ACHN (cell line): ENCODE measurements around the gene ETS1.

Source experiments
- DNase-seq: peaks from one replicate; pipeline ENCODE4 v3.0.0-alpha.2; 2015
- in situ Hi-C: cut with HindIII; loops from 2 replicates; pipeline ENCODE4 v1.10.0; 2017; ENCODE audit warnings: low sequenced_read_pairs, low pct_ligation_motif_present, low pct_unique_long_range_greater_than_20kb

ETS1 gene

DNA sequence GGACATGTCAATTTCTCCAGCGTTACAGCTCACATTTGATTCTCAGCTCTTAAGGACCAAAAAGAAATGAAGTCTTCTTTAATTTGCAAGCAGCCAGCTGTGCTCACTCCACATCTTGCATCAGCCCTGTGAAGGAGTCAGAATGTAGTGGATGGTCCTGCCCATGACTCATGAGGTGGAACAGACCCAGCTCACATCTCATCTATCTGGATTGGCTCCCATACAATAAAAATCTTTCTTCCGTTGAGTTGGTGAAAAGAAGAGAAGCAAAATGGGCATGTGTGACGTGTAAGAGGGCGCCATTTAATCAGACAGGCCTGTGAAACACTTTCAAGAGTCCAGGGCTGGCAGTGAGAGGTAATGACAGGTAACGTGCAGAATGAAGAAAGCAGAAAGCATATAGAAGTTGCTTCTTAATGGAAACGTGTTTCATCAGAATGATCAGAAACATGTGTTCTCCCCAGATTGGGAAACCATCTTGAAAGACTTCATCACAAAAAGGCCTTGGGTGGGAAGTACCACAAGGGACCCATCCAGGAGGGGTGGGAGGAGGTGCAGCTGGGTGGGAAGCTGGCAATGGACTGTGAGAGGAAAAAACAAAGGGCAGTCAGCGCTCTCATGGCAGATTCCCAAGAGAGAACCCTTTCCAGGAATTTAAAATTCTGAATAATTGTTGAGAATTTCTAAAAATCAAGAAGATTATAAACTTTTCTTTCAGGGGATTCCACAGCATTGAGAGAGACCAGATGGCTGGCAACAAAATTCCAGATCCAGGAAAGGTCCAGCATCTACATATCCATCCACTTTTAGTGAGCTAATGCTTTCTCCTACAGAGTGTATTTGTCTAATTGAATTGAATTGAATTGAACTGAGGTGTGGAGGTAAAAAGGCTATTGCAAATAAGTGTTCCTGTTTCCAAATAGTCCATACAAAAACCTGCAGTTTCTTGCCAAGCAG lies 57.0 kb downstream of the ETS1 start:
- DNase-seq: no peak
- in situ Hi-C loops: no loop called here

DNA sequence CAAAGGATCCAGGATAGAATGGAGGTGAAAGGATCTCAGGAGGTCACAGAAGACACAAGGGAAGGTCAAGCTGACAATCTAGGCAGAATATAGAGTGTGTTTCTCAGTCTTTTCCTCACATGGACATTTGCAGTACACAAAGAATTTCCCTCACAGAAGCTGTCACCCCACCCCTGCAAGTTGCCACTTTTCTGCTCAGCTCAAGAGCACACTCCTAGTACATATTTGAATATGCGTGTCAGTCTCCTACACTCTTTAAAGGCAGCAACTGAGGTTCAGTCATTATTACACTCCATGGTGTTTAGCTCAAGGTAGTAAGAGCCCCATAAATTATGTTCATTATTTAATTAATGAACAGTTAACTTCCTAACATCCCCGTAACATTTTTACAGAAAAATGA lies 59.1 kb downstream of the ETS1 start:
- in situ Hi-C loops: no loop called here
- DNase-seq: no peak

DNA sequence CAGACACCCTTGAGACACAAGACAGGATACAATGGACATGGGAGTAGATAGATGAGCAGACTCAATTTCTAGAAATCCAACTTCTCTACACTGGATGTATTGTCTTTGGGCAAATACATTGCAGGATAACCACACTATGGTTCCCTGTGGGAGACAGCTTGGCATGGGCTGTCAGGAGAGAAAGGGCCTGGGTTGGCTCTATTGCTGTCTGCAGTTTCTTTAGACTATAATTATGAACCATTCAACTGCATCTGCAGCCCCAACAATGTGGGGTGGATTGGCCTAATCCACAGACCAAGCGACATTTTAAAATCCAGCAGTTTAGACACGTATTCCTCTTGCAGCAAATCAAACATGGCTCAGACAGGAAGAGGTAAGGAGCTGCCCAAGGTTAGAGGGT lies 60.3 kb downstream of the ETS1 start:
- in situ Hi-C loops: no loop called here
- no peak for DNase-seq

DNA sequence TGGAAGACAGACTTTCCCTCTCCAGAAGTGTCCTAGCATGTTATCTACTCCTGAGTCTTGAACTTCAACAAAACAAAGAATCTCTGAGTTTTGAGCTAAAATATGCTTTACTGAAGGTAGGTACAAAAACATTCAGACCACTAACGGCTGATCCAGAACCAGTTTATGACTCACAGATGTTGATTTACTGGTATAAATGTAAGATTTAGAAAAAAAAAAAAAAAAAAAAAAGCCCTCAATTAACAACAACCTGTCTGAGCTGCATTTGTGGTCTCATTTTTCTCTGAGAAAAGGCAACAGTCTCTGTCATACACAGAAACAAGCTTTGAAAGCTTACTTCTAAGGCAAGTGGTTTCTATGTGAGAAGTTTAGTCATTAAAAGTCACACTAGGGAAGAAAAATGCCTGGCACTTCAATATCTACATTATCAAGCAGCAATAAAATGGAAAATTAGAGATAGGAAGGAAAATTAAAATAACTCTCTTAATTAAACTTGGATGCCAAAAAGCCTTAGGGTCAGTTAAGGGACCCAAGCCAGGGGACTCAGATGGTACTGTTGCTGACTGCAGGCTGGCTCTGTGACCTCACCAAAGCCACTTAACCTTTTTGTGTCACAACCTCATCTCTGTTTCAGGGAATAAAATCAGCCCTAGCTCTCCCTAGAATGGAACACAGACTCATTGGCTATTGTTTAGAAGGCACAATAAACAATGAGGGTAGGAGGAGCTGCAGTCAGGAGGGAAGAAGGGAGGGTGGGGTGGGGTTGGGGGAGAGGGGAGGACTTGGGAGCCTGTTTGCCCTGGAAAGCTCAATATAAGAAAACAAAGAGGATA lies 61.7 kb downstream of the ETS1 start:
- DNase-seq: no peak
- in situ Hi-C loops: no loop called here

DNA sequence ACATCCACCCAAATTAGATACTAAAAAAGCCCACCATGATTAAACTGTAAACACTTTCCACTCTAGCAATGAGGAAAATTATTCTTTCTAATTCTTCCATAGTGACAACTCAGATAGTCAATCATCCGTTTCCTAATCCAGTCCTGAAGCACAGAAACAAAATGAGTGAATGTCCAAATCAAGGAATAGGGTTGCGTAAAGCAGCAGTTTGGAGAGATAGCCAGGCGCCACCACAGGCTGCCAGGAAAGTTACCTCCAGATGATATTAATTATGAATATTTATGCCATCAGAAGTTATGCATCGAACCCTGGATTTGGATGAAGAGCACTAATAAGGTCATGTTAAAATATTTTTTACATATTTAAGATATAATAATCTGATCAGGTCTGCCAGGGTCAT lies 63.2 kb downstream of the ETS1 start:
- DNase-seq: no peak
- in situ Hi-C loops: no loop called here

DNA sequence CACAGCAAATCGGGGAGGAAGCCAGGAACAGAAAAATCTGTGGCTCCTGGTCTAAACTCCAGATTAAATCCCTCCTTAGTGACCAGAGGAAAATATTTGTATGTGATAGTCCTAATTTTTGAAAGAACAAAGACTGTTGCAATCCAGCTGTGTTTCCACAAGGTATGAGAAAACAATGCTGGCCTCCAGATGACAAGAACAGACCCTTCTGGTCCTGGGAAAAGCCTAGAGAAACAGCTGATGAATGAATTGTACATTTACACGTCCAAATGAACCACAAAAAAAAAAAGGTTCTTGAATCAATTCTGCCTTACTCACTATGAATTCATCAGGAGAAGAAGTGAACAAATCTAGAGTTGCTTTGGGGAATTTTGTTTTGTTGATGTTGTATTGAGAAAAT lies 63.7 kb downstream of the ETS1 start:
- in situ Hi-C loops: no loop called here
- no peak for DNase-seq

DNA sequence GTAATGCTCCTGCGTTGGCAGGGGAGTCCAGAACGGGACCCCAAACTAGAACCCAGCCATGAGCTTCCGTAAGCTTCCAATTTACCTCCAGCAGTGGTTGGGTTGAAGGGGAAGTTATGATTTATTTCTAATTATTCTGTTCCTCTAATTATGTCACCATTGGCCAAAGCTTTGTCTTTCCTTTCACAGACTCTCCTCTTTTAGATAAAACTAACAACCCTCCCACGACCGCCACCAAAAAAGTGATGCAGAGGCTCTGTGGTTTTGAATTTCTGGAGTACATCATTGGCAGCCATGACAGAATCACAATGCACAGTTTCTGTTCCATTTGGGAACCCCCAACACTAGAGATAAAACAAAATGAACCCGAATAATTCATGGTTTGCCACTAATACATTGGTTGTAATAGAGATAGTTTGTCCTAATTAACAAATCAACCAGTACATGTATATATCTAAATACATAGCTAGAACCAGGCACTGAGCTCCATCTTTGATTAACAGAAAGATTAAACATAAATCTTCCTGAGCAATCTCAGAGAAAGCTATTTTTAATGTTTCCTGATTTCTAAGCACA lies 64.3 kb downstream of the ETS1 start:
- no peak for DNase-seq
- in situ Hi-C loops: no loop called here

DNA sequence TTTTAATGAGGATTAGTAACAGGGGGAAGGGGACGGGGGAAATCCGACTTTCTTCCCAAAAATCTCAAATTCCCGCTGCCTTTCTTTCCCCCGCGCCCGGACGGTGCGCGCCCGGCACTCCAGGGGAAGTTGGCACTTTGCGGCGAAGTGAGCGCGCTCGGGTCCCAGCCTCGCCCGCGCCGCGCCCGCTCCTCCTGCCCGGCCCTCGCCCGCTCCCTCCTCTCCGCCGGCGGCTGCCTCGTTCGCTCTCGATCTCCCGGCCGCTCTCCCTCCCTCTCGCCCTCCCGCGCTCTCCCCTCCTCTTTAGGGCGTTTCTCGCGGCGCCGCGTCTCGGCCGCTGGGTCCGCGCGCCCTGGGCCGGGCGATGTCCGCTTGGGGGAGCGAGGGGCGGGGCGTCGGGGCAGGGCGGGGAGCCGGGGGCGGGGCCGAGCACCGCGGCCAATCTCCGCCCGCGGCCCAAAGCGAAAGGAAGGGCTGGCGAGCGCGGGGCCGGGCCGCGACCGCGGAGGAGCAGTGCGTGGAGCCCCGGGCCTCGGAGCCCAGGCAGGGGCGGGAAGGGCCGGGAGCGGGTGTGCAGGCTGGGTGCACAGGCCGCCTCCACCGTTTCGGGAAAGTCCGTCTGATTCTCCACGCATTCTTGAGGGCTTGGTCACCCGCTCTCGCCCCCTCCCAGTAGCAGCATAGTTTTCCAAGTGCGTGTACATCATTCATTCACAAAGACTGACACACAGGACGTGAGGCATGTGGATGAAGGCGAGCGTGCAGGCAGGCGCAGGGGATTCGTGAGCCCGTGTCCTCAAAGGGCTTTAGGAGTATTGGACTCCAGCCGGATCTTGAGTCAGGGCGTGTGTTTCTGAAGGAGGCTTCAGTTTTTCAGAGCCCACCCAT lies 65.1 kb downstream of the ETS1 start:
- DNase-seq: peak; percentile 95
- in situ Hi-C loops: no loop called here

DNA sequence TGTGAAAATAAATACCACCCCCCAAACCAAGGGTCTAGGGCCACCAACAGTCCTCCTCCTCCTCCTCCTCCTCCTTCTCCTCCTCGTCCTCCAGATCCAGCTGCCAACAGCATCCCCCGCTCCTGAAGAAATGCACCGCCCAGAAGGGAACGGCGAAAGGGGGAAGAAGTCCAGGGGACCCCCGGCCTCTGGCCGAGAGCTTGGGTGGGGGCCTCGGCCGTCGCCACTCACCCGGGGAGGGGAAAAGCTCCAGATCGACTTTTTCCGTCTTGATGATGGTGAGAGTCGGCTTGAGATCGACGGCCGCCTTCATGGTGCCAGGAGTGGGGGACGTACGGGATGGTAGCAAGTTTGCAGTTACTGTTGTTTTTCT lies 65.7 kb downstream of the ETS1 start:
- no peak for DNase-seq
- in situ Hi-C loops: no loop called here

DNA sequence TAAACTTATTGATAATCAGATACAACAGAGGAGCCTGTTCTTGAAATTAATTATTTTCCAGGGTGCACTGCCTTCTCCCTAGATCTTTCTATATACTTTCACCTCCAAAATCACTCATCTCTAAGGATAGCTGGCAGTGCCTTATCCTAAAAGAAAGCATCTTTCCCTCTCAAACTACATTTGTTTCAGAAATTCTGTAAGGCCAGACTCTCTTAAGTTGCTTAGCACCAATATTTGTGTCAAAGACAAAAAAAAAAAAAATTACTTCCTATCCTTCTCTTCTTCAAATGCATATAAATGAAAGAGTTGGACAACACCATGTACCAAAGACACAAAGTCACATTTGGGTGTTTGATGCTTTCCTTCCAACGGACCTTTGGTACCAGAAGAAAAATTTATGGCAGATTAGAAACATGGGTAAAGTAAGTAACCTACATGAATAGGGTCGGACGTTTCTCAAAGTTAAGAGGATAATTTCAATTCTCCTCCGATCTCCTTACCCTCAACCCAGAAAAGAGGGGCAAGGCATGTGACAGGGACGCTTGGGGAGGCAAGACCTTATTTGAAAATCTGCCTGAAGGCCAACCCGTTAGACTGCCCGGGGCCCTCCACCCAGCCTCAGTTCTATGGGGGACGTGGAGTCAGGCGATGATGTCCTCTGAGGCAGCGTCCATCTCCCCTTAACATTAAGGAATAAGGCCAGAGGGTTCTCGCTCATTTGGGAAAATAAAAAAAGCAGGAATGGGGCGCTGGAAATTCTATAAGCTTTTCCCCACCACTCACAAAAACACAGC lies 66.3 kb downstream of the ETS1 start:
- DNase-seq: no peak
- in situ Hi-C loops: no loop called here

DNA sequence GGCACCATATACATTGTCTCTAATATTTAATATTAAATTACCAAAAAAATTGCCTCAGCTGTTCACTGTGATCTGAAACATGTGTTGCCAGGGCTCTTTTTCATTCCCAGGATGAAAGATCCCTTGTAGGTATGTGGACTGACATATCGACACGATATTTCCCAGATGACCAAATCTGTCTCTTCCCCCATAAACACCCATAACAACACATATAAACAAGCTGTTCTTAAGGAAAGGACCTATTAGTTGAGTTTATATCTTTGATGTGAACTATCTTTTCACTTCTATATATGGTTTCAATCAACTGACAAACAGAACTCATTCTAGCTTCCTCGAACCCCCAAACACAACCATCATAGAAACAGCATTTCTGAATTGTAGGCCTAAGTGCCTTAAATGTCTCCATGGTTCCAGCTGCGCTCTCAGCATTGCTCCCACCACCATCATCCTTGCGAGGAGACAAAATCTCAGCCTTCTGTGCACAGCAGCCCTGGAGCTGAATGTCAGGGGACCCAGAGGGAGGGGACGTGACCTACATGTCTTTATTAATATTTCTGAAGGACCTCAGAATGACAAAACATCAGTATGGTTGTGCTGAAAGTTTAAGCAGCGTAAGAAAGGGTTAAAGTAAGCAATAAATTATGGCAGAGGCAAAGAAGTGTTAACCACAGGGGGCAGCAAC lies 67.0 kb downstream of the ETS1 start:
- in situ Hi-C loops: no loop called here
- DNase-seq: no peak

DNA sequence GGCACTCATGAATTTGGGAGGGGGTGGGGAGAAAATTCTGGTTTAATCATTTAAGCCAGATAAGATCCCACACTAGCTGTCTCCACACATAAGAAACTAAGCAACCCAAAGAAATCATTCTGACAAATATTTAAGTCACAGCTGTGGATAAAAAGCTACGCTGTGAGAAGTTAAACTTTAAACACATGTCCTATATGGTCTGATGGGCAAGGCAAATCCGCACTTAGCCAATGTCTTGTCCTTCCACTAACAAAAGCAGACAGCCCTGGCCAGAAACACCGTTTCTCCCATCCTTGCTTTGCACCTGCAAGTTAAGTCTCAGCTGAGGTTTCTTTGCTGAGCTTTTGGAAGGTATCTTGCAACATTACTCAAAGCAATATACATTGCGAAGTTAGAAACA lies 68.0 kb downstream of the ETS1 start:
- in situ Hi-C loops: no loop called here
- peak; percentile 68 for DNase-seq

DNA sequence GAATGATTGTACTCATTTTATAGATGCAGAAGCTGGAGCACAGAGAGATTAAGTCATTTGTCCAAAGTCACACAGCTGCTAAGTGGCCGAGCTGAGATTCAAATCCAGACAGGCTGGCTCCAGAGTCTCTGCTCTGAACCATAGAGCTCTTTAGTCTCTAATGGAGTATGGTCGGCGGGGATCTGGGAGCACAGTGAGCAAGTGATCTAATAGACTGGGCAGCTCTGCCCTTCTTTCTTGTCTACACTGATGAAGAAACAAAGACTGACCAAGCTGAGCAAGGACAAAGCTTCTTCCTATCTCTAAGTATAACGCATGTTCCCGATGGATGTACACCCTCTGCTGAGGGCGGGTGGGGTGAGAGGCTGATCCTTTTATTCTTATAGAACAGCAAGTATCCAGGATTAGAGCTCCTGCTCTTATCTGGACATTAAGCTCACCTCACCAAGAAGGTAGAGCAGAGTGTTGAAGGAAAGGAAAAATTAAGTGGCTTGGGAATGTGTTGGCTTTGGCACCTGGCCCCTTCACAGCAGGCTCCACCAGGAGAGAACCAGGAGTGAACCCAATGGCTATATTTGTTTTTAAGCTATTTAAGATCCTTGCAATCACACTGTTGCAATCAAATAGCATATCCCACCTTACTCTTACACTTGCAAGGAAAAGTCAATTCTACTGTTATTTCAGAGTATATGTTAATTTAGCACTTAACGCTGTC lies 68.7 kb downstream of the ETS1 start:
- peak; percentile 27 for DNase-seq
- in situ Hi-C loops: no loop called here

DNA sequence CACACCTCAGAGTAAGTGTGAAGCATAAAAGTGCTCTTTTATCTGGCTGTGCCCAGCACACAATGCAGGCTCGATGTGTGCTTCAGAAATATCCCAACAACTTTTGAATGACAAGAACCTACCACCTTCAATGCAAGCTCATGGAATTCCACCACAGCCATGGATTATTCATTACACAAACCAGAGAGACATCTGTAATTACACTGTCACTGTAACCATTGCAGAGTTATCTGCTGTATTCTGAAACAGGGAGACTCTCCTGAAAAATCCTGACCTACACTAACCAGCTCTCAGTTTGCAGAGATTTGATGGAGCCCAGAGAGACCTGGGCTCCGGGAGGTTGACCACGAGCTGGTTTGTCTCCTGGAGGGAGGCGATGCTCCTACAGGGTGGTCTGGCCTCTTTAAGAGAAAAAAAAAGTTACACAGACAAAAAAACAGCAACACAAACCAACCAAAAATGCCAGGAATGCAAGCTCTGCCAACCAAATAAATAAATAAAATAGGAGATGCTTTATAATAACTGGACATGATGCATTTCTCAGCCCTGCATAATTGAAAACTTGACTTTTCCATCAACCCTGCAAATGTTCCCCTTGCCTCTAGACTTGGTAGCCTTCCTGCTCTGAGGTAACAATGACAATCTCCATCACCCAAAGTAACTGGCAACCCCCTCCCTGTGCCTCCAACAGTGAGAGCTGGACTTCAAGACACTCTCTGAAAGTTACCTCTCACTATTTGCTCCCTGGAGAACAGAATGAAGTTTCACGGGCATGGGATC lies 69.7 kb downstream of the ETS1 start:
- in situ Hi-C loops: no loop called here
- DNase-seq: peak; percentile 43

DNA sequence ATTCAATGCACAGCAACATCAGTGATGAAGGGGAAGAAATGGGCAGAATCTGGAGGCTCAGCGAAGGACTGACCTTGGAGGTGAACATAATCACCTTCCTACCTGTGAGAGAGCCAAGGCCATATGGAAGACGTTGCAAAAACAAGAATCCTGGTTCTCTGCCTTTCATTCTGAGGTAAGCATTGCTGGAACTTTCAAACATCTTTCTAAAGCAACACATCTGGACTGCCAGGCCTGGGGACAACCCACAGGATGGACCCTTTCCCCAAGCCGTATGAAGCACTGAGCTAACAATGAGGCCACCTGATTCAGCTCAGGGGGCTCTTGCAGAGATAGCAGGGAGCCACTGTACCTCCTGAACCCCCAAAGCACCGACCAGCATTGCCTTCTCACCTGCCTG lies 70.5 kb downstream of the ETS1 start:
- in situ Hi-C loops: no loop called here
- no peak for DNase-seq
